Neural progenitor cell (in vitro differentiated cells): ENCODE results near the gene GNL1.

Experiments
- EZH2 ChIP-seq: fragments of 200-600 bp; sonication (generic); IDR thresholded peaks from 2 replicates; pipeline ENCODE4 v1.6.1; 2017; ENCODE audit warnings: antibody characterized with exemption, mild to moderate bottlenecking, moderate library complexity
- TF ChIP-seq, protein P1 (sequence below): fragments of 200-600 bp; sonication (generic); IDR thresholded peaks from 2 replicates; pipeline ENCODE4 v1.5.1; 2017; ENCODE audit warnings: antibody characterized with exemption, mild to moderate bottlenecking

GRCh38 chr6:30599625-30600324 is 43.5 kb upstream of the GNL1 start:
- TF ChIP-seq, protein P1, sequence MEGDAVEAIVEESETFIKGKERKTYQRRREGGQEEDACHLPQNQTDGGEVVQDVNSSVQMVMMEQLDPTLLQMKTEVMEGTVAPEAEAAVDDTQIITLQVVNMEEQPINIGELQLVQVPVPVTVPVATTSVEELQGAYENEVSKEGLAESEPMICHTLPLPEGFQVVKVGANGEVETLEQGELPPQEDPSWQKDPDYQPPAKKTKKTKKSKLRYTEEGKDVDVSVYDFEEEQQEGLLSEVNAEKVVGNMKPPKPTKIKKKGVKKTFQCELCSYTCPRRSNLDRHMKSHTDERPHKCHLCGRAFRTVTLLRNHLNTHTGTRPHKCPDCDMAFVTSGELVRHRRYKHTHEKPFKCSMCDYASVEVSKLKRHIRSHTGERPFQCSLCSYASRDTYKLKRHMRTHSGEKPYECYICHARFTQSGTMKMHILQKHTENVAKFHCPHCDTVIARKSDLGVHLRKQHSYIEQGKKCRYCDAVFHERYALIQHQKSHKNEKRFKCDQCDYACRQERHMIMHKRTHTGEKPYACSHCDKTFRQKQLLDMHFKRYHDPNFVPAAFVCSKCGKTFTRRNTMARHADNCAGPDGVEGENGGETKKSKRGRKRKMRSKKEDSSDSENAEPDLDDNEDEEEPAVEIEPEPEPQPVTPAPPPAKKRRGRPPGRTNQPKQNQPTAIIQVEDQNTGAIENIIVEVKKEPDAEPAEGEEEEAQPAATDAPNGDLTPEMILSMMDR, result no peak
- no peak for TF ChIP-seq EZH2
